Panc1 (cell line): Measurements from ENCODE around the gene NOXA1.

Experiments
- POLR2AphosphoS5 ChIP-seq: IDR thresholded peaks from 2 replicates; pipeline ENCODE4 v1.6.1; 2012; ENCODE audit warnings: mild to moderate bottlenecking, low read depth, low read length, moderate library complexity
- REST ChIP-seq, 2 experiments: IDR thresholded peaks; 2 replicates each; pipeline ENCODE4 v1.6.1; 2011 to 2012; ENCODE audit warnings: low read depth in 2 of 2, control low read depth in 1 of 2, low read length in 1 of 2, mild to moderate bottlenecking in 1 of 2, moderate library complexity in 1 of 2; ENCODE audit not compliant: insufficient read depth in 1 of 2
- SIN3A ChIP-seq: IDR thresholded peaks from 2 replicates; pipeline ENCODE4 v1.6.1; 2012; ENCODE audit warnings: low read depth, mild to moderate bottlenecking, low read length, moderate library complexity, borderline replicate concordance; ENCODE audit not compliant: insufficient read depth
- TF ChIP-seq, protein P1 (sequence below): fragments of 450-650 bp; IDR thresholded peaks from 2 replicates; pipeline ENCODE4 v1.5.1; 2017; ENCODE audit warnings: mild to moderate bottlenecking

DNA sequence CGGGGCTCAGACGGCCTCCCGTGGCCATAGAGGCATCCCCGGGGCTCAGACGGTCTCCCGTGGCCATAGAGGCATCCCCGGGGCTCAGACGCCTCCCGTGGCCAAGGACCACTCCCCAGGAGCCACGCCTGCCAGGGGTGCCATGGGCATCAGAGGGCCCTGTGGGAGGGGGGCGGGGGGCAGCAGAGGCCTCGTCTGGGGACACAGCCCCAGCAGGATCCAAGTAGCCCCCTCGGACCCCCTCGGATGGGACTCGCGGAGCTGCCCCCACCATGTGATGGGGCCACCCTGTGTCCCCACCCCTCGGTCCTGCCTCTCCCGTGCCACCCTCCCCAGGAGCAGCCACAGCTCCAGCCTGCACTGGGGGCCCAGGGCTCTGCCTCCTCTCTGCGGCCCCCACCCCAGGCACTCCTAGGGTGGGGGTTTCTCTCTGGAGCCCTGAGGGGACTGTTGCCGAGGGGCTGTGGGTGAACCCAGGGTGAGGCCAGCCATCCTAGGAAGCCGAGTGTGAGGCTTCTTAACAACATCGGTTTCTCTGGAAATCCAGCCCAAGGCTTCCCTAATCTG lies 15.5 kb downstream of the NOXA1 start:
- no peak for TF ChIP-seq SIN3A
- TF ChIP-seq, protein P1, sequence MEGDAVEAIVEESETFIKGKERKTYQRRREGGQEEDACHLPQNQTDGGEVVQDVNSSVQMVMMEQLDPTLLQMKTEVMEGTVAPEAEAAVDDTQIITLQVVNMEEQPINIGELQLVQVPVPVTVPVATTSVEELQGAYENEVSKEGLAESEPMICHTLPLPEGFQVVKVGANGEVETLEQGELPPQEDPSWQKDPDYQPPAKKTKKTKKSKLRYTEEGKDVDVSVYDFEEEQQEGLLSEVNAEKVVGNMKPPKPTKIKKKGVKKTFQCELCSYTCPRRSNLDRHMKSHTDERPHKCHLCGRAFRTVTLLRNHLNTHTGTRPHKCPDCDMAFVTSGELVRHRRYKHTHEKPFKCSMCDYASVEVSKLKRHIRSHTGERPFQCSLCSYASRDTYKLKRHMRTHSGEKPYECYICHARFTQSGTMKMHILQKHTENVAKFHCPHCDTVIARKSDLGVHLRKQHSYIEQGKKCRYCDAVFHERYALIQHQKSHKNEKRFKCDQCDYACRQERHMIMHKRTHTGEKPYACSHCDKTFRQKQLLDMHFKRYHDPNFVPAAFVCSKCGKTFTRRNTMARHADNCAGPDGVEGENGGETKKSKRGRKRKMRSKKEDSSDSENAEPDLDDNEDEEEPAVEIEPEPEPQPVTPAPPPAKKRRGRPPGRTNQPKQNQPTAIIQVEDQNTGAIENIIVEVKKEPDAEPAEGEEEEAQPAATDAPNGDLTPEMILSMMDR: no peak
- no peak for TF ChIP-seq POLR2AphosphoS5
- no peak for TF ChIP-seq REST (IDR thresholded peaks at IDR 0.05; ENCODE audit: insufficient read depth in 1 of 2, low read depth in 2 of 2, low read length in 1 of 2)
